GM19438 (cell line): Measurements from ENCODE around the gene MGAT1.
A peak's percentile ranks its signal among the peaks of the same experiment; 100 is the strongest.
"Not testable (repeated sequence)": the region's sequence is repeated elsewhere in the genome, so short reads cannot be mapped to it uniquely, and the experiment has no call there.

Experiments
- ATAC-seq: cut with Tn5 transposase; IDR thresholded peaks from one replicate; pipeline ENCODE4 v1.9.1; 2021; ENCODE audit warnings: low read depth; ENCODE audit not compliant: unreplicated experiment

Gene MGAT1

DNA sequence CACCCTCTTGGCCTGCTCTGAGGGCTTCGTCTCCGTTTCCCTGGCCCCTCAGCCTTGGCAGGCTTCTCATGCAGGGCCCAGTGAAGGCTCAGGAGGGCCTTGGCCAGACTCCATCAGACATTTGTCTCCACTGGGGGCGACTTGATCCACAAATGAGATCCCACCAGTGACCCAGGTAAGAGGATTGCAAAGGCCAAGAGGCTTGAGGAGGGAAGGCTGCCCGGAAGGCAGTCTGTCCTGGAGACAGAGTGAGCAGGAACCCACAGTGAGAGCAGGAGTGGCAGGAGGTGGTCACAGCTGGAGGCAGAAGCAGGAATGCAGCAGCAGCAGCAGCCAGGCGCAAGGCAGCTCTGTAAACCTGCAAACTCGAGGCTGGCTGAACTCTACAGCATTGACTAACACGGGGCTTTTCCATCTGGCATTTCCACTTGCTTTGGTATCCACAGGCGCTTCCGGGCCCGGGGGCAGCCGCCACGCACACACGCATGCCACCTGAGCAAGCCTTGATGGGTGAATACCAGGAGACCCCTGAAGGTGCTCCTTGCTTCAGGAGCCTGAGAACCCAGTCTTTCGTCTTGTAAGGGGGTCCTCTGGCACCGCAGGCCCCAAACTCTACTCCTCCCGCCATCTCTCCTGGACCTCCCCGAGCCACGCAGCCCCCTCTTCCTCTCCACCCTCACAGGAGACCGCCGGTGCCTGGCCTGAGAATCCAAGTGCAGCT, 14.7 kb downstream of the MGAT1 start:
- ATAC-seq, result no peak

DNA sequence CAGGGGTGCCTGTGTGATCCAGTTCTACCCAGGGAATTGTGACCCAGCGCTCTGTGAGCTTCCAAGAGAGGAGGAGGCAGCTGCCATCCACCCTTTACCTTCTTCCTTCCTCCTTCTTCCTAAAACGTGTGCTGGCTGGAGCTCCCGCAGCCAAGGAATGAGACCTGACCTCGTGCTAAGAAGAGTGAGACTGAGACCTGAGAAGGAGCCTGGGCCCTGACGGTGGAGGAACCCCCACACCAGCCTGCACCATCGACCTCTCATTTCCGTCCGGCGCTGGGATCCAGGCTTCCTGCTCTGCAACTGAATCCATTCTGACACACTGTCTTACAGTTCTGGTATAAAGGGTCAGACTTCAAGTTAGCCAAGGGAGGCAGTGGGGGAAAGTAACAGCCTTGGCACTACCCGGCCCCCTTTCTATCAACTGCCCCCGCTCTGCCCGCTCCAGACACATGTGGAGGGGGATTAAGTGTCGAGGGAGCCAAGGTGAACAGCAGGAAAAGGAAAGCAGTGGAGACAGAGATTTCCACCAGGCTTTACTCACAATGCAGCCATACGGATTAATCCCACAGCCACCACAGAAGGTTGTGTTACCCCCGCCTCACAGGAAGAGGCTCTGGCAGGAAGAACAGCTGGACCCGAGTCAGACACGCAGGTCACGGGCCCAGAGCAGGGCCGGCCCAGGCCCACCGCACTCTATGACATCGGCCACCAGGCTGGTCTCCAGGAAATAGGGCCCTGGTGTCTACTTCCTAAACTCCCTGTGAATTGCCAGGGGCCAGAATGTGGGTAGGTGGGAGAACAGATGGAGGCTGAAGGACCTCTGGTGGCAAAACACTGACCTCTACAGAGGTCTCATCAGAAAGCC, 15.8 kb downstream of the MGAT1 start:
- no peak for ATAC-seq

DNA sequence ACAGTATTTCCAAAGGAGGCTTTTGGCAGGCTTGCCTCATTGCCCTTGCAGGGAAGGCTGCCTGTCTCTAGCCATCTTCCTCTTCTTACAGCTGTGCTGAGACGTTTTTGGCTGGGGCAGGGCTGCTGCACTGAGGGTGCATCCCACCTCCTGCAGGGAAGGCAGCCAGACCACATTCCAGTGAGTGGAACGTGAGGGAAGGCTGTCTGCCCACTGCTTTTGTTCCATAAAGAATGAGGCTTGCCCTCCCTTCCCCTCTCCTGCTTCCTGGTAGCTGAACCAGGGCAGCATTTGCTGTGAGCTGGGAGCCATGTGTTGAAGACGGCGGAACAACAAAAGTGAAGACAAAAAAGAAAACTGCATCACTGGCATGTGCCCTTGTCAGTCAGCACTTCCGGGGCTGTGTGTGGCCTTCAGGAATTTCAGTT, 16.8 kb downstream of the MGAT1 start:
- ATAC-seq, result no peak

DNA sequence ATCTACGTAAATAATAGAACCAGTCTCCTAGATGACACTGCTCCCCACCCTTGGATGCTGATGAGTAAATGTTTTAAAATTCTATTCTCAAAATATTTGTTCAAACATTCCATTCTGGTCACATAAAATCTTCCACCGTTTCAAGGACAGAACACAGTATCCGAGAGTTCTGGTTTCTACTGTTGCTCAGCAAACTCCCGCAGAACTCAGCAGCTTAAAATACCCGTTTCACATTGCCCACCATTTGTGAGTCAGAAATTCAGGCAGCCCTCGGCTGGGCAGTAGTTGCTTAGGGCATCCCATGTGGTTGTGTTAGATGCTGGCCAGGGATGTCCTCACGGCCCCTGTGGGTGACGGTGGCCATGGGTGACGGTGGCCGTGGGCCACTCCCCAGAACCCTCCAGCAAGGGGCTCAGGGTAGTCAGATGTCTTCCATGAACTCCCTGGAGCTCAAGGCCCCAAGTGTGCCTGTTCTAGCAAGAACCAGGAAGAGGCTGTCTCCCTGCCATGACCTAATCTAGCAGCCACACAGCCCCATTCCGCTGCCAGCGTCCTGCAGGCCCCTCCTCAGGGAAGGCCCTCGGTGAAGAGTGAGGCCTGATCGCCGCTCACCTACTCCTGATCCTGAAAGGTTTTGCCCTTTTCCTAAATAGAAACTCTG, 17.4 kb downstream of the MGAT1 start:
- ATAC-seq, result no peak

DNA sequence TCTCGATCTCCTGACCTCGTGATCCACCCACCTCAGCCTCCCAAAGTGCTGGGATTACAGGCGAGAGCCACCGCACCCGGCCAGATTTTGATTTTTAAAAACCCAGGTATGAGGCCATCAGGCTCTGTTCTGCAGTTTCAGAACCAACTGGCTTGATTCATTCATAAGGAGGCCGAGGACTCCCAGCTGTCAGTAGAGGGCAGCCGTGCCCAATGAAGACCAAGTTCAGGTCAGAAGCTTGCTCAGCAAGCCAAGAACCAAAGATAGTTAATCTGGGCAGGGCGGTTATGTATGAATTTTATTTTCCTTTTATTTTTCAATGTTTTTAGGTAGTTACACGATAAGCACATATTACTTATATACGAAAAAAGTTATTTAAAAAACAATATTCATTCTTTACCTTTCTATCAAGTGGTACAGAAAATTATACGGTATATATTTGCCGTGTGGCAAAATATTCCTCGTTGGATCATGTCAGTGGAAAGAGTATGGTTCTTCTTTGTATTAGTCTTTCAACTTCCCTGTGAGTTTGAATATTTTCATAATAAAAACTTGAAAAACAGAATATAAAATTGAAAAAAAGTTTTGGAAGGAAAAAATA, 18.0 kb downstream of the MGAT1 start:
- ATAC-seq, result peak; percentile 81

DNA sequence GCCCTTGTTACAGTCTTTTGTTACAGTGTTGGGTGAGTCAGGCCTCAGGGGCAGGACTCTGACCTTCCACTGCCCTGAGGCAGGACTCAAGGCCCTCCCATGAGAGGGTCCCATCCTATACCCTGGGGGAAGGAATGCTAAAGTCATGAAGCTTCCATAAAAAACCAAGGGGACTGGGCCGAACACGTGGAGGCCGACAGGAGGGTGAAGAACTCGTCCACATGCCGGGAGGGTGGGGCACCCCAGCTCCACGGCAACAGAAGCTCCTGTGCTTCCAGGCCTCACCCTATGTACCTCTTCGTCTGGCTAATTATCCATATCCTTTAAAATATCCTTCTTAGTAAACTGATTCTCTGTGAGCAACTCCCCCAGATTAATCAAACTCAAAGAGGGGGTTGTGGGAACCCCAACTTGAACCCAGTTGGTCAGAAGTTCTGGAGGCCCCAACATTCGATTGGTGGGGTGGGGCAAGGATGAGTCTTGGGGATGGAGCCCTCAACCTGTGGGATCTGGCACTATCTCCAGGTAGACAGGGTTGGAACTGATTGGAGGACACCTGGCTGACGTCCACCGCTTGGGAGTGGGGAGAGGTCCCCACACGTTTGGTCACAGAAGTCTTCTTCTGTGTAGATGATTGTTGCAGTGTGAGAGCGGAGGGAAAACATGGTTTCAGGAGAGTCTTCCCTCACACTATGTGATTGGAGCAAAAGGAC, 19.1 kb downstream of the MGAT1 start:
- no peak for ATAC-seq

DNA sequence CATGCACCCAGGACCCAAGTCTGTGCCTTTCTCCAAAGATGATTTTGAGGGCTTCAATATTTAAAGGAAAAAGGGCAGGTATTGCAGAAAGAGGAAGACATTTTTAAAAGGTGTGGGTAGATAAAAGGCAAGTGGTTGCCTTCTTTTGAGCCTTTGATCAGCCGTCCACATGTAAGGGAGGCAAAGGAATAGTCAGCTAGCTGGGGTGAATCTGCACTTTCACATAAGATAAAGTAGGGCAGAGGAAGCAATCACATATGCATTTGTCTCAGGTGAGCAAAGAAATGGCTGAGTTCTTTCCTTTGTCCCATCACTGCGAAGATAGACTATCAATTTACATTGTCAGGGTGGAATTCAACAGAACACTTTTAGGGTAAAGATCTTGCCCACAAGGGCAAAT, 19.9 kb downstream of the MGAT1 start:
- ATAC-seq, result no peak

DNA sequence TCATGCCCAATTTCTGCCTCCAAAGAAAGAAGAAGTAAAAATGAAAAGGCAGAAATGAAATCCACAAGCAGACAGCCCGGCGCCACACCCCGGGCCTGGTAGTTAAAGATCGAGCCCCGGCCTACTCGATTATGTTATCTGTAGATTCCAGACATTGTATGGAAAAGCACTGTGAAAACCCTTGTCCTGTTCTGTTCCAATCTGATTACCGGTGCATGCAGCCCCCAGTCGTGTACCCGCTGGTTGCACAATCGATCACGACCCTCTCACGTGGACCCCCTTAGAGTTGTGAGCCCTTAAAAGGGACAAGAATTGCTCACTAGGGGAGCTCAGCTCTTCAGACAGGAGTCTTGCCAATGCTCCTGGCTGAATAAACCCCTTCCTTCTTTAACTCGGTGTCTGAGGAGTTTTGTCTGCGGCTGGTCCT, 20.7 kb downstream of the MGAT1 start:
- not testable (repeated sequence) for ATAC-seq

DNA sequence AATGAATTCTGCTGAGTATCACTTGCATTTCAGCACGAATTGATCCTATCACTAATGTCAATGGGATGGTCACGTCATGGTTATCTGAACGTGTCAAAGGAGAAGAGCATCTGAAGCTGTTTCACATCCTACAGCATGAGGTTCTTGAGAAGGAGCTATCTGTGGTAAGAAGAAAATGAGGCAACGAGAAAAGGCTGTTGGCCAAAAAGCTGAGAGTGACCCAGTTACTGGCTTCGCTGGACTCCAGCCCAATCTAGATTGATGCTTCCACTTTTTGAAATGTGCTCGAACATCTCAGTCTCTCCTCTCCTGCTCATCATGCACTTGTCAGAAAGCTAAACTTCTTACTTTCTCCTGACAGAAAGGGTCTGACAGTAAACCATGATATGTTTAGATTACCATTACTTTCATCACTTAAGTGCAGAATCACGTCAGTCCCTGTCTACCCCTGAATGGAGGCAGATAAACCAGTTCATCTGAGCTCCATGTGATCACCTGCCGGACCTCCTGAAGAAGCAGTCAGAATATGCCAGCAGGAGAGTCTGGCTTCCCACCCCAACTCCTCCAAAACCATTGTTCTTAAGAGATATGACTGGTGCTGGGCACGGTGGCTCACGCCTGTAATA, 22.5 kb downstream of the MGAT1 start:
- ATAC-seq, result no peak

DNA sequence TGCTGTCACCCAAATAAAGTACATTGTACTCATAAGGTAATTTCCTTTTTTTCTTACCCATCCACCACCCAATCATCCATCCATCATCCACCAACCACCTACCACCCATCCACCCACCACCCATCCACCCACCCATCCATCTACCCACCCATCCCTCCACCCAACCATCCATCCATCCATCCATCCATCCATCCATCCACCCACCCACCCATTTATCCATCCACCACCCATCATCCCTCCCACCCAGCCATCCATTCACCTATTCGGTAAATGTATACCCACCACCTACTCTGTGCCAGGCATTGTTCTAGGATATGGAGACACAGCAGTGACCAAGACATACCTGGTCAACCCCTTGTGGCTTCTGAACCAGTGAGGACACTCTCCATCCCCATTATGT, 25.1 kb downstream of the MGAT1 start:
- ATAC-seq, result no peak

DNA sequence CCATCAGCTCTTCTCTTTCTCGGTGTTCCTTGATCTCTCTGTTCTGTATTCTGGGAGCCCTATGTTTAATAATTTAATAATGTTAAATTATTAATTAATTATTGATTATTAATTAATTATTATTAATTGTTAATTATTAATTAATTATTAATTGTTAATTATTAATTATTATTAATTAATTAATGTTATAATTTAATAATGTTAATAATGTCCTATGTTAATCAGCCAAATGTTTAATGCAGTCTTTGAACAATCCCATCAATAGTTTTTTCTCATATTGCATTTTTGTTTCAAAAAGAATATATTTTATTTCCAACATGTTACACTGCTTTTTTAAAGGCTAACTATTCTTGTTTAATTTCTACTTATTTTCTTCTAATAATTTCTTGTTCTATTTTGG, 26.2 kb downstream of the MGAT1 start:
- no peak for ATAC-seq

DNA sequence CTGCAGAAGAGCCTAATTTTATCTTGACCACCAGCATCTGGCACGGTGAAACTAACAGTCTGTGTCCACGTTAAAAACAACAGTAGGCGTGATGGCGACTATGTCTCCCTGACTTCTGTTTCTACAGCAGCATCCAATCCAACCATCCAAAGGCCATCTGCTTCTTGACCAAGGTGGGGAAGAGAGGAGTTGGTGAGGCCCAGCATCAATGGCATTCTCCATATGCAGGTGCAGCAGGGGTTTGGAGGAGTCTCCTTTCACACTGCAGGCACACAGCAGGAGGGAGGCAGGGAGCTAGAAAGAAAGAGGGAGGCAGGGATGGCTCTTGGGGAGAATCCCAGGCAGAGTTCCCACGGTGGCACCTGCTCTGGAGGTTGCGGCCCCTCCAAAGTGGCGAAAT, 27.0 kb downstream of the MGAT1 start:
- ATAC-seq, result no peak

DNA sequence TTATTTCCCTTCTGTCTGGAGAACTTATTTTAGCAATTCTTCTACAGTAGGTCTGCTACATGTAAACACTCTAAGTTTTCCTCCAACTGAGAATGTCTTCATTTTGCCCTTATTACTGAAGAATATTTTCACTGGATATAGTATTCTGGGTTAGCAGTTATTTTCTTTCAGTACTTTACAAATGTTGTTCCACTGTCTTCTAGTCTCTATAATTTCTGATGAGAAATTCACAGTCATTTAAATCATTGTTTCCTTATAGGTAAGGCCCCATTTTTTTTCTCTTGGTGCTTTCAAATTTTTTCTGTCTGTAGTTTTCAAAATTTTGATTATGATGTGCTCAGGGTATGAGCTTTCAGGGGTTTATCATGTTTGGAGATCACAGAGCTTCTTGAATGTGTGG, 30.8 kb downstream of the MGAT1 start:
- ATAC-seq, result no peak

DNA sequence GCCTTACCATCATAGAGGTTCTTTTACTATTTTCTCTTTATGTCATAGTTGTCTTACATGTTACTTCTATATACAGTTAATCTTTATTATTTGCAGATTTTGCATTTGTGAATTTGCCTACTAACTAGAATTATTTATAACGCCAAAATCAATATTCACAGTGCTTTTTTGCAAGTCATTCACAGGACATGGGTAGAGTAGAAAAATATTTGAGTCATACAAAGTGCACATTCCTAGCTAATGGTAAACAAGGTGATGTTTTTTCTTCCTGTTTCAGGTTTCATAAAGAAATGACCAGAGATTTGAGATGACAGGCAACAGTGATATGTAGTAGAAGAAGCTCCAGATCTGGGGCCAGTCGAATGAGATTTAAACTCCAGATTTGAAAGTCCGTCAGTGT, 32.8 kb downstream of the MGAT1 start:
- no peak for ATAC-seq

DNA sequence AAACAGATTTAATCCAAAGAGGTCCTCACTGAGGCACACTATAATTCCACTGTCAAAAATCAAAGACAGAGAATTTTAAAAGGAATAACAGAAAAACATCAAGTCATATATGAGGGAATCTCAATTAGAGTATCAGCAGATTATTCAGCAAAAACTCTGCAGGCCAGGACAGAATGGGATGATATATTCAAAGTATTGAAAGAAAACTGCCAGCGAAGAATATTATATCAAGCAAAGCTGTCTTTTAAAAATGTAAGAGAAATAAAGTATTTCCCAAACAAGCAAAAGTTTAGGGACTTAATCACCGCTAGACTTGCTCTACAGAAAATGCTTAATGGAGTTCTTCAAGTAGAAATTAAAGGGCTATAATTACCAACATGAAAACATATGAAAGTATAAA, 47.0 kb downstream of the MGAT1 start:
- ATAC-seq, result no peak

DNA sequence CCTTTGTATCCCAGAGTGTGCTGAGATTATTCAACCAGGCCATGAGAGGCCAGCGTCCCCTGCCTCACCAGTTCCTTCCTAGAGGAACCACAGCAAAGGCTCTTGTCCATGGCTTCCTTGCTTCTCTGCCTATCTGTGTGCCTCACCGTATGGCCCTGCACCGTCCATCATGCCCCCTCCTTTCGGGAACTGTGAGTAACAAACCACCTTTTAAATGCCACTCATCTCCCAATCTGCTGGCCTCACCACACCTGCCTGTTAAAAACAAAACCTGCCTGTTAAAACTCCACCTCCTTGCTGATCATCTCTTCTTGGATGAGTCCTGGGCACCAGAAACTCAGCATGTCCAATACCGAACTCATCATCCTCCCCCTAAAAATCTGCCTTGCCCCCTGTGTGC, 58.4 kb downstream of the MGAT1 start:
- no peak for ATAC-seq

DNA sequence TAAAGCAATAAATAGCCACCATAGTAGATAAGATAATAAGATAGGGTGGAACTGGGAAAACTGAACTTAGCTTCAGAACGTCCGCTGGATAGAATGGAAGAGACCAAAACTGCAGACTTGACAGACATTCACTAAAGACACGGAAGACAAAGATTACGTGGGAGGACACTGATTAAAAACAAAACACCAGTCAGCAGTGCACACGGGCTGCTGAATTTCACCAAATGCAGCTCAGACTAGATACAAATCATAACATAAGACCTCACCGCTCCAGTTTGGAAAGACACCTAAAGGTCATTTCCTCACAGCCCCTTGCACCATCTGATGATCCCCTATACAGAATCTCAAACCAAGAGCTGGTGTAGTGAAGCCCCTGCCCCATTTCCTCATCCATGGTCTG, 59.9 kb downstream of the MGAT1 start:
- no peak for ATAC-seq

DNA sequence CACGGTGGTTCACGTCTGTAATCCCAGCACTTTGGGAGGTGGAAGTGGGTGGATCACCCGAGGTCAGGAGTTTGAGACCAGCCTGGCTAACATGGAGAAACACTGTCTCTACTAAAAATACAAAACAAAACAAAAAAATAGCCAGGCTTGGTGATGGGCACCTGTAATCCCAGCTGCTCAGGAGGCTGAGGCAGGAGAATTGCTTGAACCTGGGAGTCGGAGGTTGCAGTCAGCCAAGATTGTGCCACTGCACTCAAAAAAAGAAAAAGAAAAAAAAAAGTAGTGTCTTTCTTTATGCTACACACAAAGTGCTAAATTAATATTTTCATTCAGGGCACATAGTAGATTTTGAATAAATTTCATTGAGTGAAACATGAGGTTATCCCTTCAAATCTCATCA, 61.7 kb downstream of the MGAT1 start:
- ATAC-seq, result not testable (repeated sequence)

DNA sequence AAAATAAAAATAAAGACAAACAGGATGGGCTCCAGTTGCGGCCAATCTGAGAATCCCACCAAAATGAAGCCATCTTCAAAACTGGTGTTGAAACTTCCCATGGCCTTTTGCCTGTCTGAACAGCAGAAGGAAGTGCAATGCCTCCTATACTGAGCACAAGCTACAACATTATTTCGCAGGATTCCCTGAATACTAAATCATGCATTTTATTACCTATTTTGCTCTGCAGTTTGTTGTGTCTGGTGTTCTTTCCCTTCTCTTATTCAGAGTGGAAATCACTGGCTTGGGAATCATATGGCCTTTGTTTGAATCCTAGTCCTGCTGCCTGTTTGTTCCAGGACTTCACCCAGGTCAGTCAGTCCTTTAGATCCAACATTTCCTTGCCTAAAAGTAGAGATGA, 62.6 kb downstream of the MGAT1 start, which contains the start of gene OR2Y1:
OR2Y1 (minus strand) TSS at position 101 of the 400 bp plus-strand sequence; CDS start at position 101, 0 bp downstream.
- ATAC-seq, result no peak

DNA sequence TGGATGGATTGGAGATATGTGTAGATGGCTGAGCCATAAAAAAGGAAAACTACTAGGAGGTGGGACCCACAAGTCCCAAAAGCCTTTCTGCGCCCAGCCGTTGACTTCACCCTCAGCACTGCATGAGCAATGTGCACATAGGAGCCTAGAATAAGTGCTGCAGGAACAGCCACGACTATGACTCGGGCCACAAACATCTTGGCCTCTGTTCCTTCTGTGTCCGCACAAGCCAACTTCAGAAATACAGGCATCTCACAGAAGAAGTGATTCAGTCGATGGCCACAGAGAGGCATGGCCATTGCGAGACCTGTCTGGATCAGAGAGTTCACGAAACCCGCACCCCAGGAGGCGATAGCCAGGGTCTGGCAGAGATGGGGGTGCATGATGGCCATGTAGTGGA, 63.3 kb downstream of the MGAT1 start:
- ATAC-seq, result no peak
